HG02588 (cell line): ENCODE data around the gene LRRC31.

Experiments used
- ATAC-seq: cut with Tn5 transposase; IDR thresholded peaks from one replicate; pipeline ENCODE4 v1.9.1; 2021; ENCODE audit warnings: mild to moderate bottlenecking, moderate library complexity; ENCODE audit not compliant: unreplicated experiment

LRRC31 gene

GRCh38 chr3:169813757-169814517, 55.8 kb downstream of the LRRC31 start:
- peak; percentile 84 for ATAC-seq

DNA sequence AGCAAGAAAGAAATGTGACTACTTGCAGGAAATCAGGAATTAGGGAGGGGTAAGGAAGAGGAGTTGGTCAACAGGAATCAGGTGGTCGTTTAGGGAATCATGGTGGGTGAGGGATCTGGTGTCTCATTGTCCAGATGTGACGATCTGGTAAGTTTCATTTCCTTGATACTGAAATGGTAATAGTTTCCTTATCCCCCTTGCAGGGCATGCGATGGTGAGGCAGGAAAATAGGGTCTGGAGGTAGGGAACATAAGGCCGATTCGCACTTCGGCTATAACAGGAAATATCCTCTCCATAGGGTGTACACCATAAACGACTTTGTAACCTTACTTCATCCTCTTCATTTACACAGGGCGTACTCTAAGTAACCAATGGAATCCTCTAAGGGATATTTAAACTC, 56.5 kb downstream of the LRRC31 start:
- no peak for ATAC-seq

DNA sequence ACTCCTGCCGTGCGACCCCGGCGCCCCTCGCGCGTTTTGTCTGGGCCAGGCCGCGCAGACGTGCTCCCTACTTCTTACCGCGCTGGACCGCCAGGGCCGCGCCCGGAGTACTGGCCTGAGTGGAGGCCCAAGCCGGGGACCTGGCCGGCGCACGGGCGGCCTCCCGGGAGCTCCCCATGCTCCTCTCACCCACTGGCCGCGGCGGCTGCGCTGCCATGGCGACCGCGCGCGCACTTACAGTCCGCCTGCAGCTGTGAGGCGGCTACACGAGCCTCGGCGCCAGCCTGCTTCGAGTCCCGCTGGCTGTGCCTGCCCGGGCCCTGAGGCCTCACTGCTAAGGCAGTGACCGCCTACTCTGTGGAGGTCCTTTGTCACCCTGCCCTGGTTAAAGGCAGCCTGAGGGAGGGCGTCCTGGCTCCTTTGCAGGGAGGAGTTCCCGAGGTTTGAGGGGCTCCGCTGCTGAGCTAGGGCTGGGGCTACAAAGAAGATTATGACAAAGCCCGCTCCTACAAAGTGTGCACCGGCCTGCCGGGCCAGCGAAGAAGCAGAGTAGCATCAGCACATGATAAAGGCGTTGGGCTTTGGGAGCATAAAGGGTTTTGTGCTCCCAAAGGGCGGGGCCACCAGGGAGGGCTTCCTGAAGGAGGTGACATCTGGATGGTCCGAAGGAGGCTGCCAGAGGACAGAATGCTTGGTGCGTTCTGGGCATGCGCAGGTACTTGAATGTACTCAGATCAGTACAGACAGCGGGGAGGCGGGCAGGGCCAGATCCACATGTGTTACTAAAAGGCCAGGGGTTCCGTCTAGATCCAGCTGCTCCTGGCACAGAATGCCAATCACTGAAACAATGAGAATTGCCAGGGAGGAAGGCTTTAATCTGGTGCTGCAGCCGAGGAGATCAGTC, 57.2 kb downstream of the LRRC31 start, which contains the start of the genes LRRC34 and LRRIQ4:
LRRC34 (minus strand) TSS at position 573 of the 904 bp plus-strand sequence; CDS start at position 217, 356 bp downstream.
LRRIQ4 (plus strand) TSS at position 539 of the 904 bp plus-strand sequence. CDS start 9,052 bp downstream, outside the sequence.
- ATAC-seq: peak; percentile 72

DNA sequence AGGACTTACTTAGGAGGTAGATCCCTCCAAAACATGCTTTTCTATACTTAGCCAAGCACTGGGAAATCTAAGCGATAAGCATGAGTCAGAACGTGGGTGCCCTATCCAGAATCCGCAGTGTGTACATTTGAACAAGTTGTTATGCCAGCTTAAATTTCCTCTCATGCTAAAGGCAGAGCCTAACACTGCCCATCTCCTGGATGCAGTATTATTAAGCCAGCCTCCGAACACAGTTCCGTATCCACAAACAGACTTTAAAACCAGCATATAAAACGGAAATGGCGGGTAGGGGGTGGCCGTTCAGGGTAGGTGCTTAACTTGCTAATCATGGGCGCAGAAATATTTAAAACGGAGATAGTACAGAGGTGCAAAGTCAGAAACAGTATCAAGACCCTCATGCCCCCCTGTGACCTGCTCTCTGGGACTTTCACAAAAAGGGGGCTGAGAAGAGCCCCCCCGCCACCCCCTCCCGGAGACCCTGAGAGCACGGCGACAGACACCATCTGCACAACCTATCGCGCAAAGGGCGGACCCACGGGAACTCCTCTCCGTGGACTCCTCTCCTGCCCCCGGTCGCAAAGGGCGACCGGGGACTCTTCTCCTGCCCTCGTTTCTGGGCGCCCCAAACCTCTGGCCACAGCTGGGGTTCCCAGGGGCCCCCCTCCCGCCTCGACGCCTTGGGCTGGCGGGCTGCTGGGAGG, 58.0 kb downstream of the LRRC31 start:
- ATAC-seq: peak; percentile 3

DNA sequence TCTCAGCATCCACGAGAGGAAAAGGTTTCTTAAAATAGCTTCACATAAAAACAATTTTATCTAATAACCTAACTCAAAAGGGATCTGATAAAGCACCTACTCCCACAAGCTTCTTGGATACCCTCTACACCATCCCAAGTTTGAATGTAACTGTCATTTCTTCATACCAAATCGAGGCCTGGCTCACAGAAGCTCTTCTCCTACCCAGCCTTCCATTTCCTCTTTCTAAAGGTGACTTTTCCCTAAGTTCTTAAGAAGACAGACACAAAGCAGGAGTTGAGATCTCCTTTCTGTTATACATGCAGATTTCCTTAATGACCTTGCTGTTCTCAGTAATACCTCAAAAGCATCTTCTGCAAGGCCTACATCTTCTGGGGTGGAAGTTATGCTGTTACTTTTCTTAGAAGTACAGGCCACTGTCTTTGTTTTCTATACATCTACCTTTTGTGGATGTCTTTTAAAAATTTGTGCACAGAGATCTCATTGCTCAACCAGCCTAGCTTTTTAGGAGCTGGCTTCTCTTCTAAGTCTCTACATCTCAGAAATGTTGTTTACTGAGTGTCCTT, 60.4 kb downstream of the LRRC31 start:
- no peak for ATAC-seq

DNA sequence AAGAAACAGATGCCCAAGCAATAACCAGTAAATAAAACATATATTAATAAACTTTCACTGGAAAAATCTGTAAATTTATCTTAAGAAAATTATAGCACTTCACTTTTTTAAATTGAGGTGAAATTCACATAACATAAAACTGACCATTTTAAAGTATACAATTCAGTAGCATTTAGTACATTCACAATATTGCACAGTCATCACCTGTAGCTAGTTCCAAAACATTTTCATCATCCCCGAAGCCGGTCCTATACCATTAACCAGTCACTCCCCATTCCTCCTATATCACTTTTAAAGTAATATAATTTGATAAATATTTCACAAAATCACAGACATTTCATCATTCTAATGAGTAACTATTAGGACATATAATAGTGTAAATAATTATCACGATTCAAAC, 65.1 kb downstream of the LRRC31 start:
- ATAC-seq: no peak

DNA sequence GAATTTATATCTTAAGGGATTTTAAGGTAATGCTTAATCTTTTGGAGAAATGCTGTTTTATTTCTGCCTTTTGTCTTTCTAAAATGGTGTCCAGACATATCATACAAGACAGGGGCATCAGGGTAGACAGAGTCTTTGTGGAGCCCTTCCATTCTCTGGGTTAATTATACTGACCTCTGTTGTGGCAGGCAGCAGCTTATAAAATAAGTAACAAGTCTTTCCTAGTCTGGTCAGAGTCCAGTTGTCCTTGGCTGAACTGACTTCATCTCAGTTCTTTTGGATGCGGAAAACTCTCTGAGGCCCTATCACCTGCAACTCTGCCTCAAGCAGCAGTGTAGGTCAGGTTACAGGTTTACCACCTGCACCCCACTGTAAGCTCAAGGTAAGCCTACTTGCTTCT, 77.4 kb downstream of the LRRC31 start:
- no peak for ATAC-seq

- ATAC-seq: no peak
Observed at GRCh38 chr3:169790687-169791429, 78.9 kb downstream of the LRRC31 start.

GRCh38 chr3:169790219-169790618, 79.5 kb downstream of the LRRC31 start:
- ATAC-seq: no peak
